Limb (tissue), 2 donors: ENCODE measurements around the gene ATP10D.
"Not testable (repeated sequence)": the region's sequence is repeated elsewhere in the genome, so short reads cannot be mapped to it uniquely, and the experiment has no call there.

Experiments
- DNase-seq, 2 donors: peaks; one replicate each; pipeline ENCODE4 v3.0.0-alpha.2; 2016; ENCODE audit errors: extremely low spot score in 2 of 2

The ATP10D gene

GRCh38 chr4:47534772-47535171 is 49.7 kb downstream of the ATP10D start:
- no peak for DNase-seq

GRCh38 chr4:47535567-47536147 is 50.6 kb downstream of the ATP10D start:
- DNase-seq, result no peak

DNA sequence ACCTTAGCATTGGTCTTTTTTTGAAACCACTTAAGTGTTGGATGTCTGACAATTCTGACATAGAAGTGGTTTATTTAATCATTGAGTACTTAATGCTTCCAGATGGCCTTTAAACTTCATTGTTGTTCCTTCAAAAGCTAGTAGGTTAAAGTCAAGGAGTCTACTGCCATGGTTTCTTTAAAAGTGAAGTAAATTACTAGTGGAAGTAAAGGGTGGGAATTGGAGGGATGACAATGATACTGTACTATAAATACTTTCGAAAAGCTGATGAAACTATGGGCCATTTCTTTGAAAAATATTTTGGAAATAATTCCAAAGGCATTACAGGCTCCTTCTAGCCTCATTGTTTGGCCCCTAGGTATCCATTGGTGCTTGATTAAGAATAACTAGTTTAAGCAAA is 51.9 kb downstream of the ATP10D start:
- DNase-seq, result no peak

GRCh38 chr4:47538111-47538824 is 53.2 kb downstream of the ATP10D start:
- no peak for DNase-seq

- no peak for DNase-seq
These were observed 53.7 kb downstream of the ATP10D start for GRCh38 chr4:47538825-47539154.

DNA sequence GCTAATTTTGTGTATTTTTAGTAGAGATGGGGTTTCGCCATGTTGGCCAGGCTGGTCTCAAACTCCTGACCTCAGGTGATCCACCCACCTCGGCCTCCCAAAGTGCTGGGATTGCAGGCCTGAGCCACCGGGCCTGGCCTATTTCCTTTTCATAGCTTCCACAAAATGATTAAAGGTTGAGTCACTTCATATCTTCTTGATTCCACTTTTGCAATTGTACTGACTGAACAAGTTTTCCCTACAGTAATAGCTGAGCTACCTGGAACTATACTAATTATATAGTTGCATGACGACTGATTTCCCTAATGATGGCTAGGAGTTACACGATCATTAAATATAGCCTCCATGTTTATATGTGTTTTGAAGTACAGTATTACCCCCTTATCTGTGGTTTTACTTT is 57.6 kb downstream of the ATP10D start:
- not testable (repeated sequence) for DNase-seq

DNA sequence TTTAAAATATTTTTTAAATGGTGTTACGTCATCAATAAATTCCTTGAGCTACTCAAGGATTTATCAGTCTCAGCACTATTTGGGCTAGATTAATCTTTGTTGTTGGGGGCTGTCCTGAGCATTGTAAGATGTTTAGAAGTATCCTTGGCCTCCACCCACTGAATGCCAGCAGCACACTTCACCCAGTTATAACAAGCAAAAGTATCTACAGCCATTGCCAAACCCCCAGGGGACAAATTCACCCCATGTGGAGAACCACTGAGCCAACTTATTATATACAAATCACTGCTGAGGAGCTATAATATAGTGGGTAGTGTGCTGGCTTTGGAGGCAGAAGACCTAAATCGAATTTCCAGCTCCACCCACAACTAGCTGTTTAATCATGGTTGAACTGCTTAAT is 58.3 kb downstream of the ATP10D start:
- DNase-seq, result no peak

DNA sequence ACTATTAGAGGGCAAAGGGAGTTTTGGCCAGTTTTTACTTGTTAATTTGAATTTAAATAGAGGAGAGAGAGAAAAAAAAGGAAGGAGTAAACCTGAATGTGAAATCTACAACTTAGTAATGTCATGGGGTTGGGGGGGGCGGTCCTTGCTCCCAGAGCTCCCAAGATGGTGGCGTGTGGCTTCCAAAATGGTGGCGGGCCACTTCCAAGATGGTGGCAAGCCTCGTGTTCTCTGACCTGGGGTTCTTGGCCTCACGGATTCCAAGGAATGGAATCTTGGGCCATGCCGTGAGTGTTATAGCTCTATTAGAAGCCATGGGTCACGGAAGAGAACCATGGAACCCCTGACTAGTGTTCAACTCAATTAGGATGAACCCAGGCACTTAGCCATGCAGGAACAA is 65.3 kb downstream of the ATP10D start:
- DNase-seq, result not testable (repeated sequence)

DNA sequence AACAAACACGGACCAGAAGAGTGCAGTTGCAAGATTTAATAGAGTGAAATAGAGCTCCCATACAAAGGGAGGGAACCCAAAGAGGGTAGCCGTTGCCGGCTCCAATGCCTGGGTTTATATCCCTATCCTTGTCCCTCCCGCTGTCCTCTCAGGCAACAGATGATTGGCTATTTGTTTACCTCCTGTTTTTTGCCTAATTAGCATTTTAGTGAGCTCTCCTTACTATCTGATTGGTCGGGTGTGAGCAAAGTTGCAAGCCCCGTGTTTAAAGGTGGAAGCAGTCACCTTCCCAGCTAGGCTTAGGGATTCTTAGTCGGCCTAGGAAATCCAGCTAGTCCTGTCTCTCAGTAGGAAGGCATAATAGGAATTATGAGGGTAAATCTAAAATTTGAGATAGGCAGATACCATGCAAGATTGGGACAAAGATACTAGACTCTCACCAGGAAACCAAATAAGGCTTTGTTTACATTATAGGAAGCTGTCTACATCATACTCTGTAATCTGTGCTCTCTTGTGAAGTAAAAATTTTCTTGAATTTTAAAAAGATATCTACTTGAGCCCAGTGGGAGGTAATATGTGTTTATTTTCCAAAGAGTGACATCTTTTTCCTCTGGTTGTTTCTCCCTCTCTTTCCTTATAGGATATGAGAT is 65.9 kb downstream of the ATP10D start:
- no peak for DNase-seq

DNA sequence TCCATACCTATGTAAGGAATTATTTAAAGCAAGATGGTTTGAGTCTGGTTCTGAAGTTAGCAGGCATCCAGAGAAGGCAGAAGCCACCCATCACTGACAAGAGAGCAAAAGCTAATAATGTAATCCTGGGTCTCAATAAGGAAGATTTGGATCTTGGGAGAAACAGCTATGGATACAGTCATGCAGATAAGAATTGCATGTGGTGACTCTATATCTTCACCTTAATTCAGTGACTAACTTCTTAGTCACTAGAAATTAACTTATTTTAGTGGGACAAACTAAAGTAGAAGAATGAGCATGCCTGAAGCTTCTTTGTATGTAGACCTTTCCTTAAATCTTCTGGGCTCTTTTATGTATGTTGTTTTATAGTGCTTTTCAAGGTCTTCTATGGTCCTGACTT is 66.6 kb downstream of the ATP10D start:
- no peak for DNase-seq

- no peak for DNase-seq
These were observed 68.5 kb downstream of the ATP10D start for GRCh38 chr4:47553329-47554125.

DNA sequence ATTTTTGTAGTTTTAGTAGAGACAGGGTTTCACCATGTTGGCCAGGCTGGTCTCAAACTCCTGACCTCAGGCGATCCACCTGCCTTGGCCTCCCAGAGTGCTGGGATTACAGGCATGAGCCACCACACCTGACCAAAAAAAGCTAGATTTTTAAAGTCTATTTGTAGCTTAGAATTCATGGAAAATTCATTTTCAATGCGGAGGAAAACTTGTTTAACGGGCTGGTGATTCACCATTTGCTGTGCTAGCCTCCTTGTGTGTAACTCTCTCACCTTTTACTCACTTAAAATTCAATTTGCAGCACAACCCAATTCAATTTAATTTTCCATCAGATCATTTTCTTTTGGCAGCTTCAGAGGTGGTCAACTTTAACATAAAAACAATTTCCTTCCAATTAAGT is 70.8 kb downstream of the ATP10D start:
- DNase-seq, result not testable (repeated sequence)

- no peak for DNase-seq
These were observed 72.2 kb downstream of the ATP10D start for GRCh38 chr4:47557255-47557654.

DNA sequence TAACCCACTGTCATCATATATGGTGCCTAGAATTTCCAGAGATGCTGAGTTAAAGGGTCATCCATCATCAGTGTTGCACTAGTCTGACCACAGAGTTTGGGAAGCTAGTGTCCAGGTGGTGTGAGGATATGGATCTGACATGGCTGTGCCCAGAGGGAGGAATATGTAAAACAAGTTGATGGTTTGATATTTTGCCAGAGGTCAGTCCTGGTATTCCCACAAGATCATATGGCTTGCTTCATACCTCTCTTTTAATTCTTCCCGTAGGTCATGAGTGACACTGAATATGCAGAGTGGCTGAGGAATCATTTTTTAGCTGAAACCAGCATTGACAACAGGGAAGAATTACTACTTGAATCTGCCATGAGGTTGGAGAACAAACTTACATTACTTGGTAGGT is 75.6 kb downstream of the ATP10D start:
- no peak for DNase-seq

GRCh38 chr4:47561331-47561730 is 76.3 kb downstream of the ATP10D start:
- DNase-seq, result no peak

DNA sequence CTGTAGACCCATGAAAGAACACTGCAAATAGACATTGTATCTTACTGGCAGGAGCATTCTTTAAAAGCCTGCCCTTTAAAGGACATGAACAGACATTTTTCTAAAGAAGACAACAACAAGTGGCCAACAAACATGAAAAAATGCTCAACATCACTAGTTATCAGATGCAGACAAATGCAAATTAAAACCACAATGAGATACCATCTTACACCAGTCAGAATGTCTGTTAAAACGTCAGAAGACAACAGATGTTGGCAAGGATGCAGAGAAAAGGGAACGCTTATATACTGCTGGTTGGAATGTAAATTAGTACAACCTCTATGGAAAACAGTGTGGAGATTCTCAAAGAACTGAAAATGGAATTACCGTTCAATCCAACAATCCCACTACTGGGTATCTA is 77.2 kb downstream of the ATP10D start:
- DNase-seq, result no peak

GRCh38 chr4:47566566-47566965 is 81.5 kb downstream of the ATP10D start:
- DNase-seq, result no peak

- no peak for DNase-seq
These were observed 81.9 kb downstream of the ATP10D start for GRCh38 chr4:47566969-47567368.

- no peak for DNase-seq
These were observed 82.4 kb downstream of the ATP10D start for GRCh38 chr4:47567511-47567910.

GRCh38 chr4:47570816-47571215 is 85.7 kb downstream of the ATP10D start:
- no peak for DNase-seq

- no peak for DNase-seq
These were observed 87.9 kb downstream of the ATP10D start for GRCh38 chr4:47572981-47573380.
